ENCODE measurements around the gene CD96. TPM values are rescaled to one million over a fixed set of nuclear protein-coding genes. Genes with fewer than 3 reads are reported as not detected.
A peak's percentile ranks its signal among the peaks of the same experiment; 100 is the strongest.

Gene CD96
- total and polyA plus RNA-seq, 7 donors: under 0.01 to 8.2 (median 1.2) TPM; not detected in 1

GRCh38 chr3:111662907-111663306 is 120.9 kb downstream of the CD96 start:
- DNase-seq: no peak
- no peaks in the 10 kb centered on the region for H3K9me3 ChIP-seq
- WGBS, 2 donors: 80 to 86% methylated on average over 3 of the region's 3 CpGs
- H3K4me3 ChIP-seq: no peak overlapping the region
- no peaks in the 10 kb centered on the region for H3K4me1 ChIP-seq
- H3K27ac ChIP-seq: no peak overlapping the region
- H3K36me3 ChIP-seq: no peaks in the 10 kb centered on the region
- intact Hi-C loops (cut with DNase I): no loop called here
- TF ChIP-seq EP300 (IDR thresholded peaks at IDR 0.05): no peak
- no peaks in the 10 kb centered on the region for H3K27me3 ChIP-seq

DNA sequence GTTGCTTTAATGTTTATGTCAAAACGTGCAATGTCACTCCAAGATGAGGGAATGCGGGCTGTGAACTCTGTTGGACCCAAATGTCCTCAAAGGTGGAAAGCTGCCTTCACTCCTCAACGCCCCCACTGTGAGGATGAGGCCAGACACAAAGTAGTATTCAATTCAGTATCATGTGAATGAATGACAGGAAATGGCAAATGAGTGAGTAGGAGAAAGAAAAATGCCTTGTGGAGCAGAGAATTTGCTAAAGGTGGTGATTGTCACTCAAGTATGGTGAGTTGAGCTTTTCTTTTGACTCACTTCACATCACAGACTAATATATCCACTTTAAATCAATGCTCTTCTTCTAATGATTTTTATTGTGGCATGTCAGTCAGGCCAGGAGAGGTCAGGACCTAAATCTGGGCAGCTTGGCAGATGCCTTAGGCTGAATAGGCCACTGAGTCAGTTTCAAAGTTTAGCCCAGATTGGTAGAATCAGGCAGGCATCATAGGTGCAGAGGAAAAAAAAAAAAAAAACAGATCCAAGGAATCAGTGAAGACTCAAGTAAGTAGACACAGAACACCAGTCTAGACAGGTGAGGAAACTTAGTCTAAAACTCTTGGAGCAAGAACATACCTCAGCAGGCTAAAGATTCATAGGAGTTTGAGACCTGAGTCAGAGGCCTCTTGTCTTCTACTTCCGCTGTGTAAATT is 124.2 kb downstream of the CD96 start:
- Histone ChIP-seq H3K27me3 (no peaks in the 10 kb centered on the region), H3K4me1 (peaks cover 0 to 3% (median 0%) of the 10 kb centered on the region in 4 donors), H3K4me3 (no peak overlapping the region), H3K36me3 (no peaks in the 10 kb centered on the region), H3K9me3 (no peaks in the 10 kb centered on the region), H3K27ac (no peak overlapping the region)
- intact Hi-C loops (cut with DNase I): no loop called here
- WGBS, 2 donors: 65 to 82% methylated on average over 4 of the region's 4 CpGs
- TF ChIP-seq EP300 (IDR thresholded peaks at IDR 0.05): no peak
- no peak for TF ChIP-seq CTCF (IDR thresholded peaks at IDR 0.05)
- TF ChIP-seq POLR2A (IDR thresholded peaks at IDR 0.05): no peak
- no peak for TF ChIP-seq POLR2AphosphoS5 (IDR thresholded peaks at IDR 0.05)
- no peak for DNase-seq

DNA sequence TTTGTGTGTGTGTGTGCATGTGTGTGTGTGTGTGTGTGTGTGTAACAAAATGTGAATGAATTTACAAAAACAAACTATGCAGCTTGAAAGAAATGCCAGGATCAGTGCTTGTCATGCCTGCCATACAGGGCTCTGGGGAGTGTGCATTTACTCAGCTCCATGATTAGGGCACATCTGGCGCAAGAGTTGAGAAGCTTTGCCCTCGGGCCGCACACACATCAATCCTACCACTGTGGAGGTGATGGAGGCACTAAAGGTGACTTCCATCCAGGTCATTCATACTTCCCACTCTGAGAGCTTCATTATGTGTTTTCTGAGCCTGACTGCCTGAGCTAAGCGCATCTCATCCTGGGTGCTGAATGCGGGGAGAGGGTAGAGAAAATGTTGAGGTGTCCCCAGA is 125.2 kb downstream of the CD96 start:
- no peaks in the 10 kb centered on the region for H3K36me3 ChIP-seq
- 95 to 96% methylated on average over 5 of the region's 5 CpGs for WGBS, 2 donors
- H3K4me3 ChIP-seq: no peak overlapping the region
- no peaks in the 10 kb centered on the region for H3K9me3 ChIP-seq
- no peak for TF ChIP-seq CTCF (IDR thresholded peaks at IDR 0.05)
- no peak for TF ChIP-seq EP300 (IDR thresholded peaks at IDR 0.05)
- no peak for TF ChIP-seq POLR2A (IDR thresholded peaks at IDR 0.05)
- no peak for TF ChIP-seq POLR2AphosphoS5 (IDR thresholded peaks at IDR 0.05)
- DNase-seq: no peak
- intact Hi-C loops (cut with DNase I): no loop called here
- peaks cover 0 to 3% (median 0%) of the 10 kb centered on the region in 4 donors for H3K4me1 ChIP-seq
- H3K27ac ChIP-seq: no peak overlapping the region
- no peaks in the 10 kb centered on the region for H3K27me3 ChIP-seq

DNA sequence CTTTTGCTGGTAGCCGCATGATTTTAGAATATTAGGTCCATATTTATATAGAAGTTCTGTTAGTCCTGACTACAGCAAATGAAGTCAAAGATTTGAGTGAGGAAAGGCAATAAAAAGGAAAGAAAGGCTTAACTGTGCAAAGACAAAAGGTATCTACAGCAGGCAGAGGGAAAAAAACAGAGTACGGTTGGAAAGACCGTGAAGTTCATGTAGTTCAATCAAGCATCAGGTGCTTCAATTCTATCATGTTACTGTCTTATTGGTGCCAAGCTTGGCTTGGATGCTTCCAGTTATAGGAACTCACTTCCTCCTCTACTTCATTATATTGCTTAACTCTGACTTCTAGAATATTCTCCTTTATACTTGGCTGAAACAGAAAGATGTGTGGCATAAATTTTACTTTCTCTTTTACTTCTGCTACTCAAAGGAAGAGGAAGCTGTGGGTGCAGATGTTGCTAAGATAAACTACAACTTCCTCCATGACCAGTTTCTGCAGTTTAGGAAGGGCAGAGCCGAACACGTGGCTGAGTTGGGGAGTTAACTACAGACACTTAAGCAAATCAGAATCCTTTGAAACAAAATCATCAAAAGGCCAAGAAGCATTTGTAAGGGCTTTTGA is 125.7 kb downstream of the CD96 start:
- H3K4me3 ChIP-seq: no peak overlapping the region
- TF ChIP-seq POLR2AphosphoS5 (IDR thresholded peaks at IDR 0.05) (peak in 1 of 4 donors; percentile 30), EP300 (IDR thresholded peaks at IDR 0.05) (no peak), CTCF (IDR thresholded peaks at IDR 0.05) (no peak), POLR2A (IDR thresholded peaks at IDR 0.05) (no peak)
- no peaks in the 10 kb centered on the region for H3K27me3 ChIP-seq
- no peak overlapping the region for H3K27ac ChIP-seq
- 47 to 52% methylated on average over 5 of the region's 5 CpGs for WGBS, 2 donors
- DNase-seq: no peak
- peaks cover 0 to 3% (median 0%) of the 10 kb centered on the region in 4 donors for H3K4me1 ChIP-seq
- no peaks in the 10 kb centered on the region for H3K36me3 ChIP-seq
- H3K9me3 ChIP-seq: no peaks in the 10 kb centered on the region
- intact Hi-C loops (cut with DNase I): no loop called here

GRCh38 chr3:111668326-111668725 is 126.3 kb downstream of the CD96 start:
- TF ChIP-seq POLR2A (IDR thresholded peaks at IDR 0.05): no peak
- no peak for TF ChIP-seq CTCF (IDR thresholded peaks at IDR 0.05)
- no peak for TF ChIP-seq EP300 (IDR thresholded peaks at IDR 0.05)
- TF ChIP-seq POLR2AphosphoS5 (IDR thresholded peaks at IDR 0.05): no peak
- intact Hi-C loops (cut with DNase I): no loop called here
- Histone ChIP-seq H3K4me1 (peaks cover 0 to 3% (median 0%) of the 10 kb centered on the region in 4 donors), H3K4me3 (no peak overlapping the region), H3K36me3 (no peaks in the 10 kb centered on the region), H3K9me3 (no peaks in the 10 kb centered on the region), H3K27me3 (no peaks in the 10 kb centered on the region), H3K27ac (no peak overlapping the region)
- no peak for DNase-seq
